A549 treated with ZK216348 at 1 μM for 4 hours (cell line): ENCODE results near the gene TRIM41. TPM values are rescaled to one million over a fixed set of nuclear protein-coding genes. Genes with fewer than 3 reads are reported as not detected.

Experiments
- total RNA-seq: library from RNA; stranded (reverse); fragments of 200-300 nt; extraction: Qiagen RNA extraction; gene quantifications from 5 replicates; pipeline ENCODE4 v1.2.3, GENCODE V29; 2022; ENCODE audit warnings: low read depth

The TRIM41 gene
- total RNA-seq: 18.1 to 29.1 TPM (median 28.4 TPM) in 5 replicates

DNA sequence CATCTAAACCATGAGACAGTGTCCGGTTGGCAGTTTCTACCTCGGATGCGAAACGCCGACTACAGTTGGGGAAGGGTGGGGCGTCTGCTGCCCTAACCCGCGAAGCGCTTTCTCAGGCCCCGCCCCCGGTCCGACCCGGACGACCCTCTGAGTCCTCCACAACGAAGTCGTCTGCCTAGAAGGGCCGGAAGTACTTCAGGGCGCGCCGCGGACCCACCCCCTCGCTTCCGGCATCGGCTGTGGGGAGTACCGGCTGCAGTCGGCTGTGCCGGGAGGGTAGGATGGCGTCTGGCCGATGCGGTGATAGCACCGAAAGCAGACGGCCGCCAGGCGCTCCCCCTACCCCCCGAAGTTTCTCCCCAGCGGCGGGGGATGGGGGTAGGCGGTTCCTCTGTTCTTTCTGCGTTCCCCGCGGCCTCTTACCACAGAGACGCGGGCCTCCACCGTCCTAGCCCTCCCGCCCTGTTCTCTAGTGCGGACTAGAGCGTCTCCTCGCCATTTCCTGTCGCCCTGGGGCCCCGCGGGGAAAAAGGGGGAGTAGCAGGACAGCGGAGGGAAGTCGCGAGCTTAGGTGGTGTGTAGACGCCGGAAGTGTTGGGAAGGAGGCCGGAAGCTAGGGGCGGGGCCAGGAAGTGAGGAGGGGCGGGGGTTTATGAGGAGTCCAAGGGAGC lies at the start of gene TRIM41:
TSS of gene TRIM41 (plus strand) at position 224 of the 671 bp plus-strand sequence. CDS start 719 bp downstream, outside the sequence.

DNA sequence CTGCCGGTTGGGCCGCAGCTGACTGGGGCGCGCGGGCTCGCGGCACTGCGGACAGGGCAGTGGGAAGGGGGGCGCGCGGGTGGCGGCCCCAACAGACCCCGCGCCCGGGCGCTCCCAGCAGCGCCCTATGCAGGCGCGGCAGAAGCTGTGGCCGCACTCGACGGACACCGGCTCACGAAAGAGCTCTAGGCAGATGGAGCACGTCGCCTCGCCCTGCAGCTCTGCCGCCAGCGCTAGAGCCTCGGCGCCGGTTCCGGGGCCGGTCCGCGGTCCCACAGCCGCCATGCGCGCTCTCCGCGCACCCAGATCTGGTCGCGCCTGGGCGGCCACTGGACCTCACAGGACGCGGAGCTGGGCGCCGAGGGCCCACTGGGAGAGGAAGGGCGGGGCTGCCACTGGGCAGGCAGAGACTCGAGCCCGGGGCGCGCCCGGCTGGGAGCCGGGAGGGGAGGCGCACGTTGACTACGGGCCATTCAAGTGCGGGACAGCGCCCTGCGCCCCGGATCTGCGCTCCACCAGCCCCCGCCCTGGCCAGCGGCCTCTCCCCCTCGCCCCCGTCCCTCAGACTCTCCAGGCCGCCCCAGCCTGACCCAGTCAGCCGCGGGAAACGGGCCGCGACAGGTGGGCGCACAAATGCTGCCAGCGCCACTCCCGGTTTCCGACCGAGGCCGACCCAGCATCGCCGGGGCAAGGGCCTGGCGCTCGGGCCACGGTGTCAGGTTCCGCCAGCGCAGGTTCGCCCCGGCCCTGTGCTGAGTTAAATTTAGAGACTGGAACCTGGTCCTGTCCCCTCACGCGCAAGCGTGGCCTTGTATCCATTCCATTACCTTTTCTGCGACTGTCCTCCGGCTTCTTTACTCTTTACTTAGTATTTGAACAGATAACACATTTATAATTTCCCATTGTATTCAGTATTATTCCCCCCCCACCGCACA lies 18.0 kb upstream of the TRIM41 start, which contains the start of gene TRIM7:
TSS of gene TRIM7 (minus strand) at position 371 of the 935 bp plus-strand sequence. CDS start at position 285, 86 bp downstream.

GRCh38 chr5:181243564-181244343 lies 20.7 kb downstream of the TRIM41 start, which contains the start of gene RACK1:
TSS of gene RACK1 (minus strand) at chr5:181243906. CDS start at chr5:181243800, 106 bp downstream.

GRCh38 chr5:181260720-181261319 lies 37.7 kb downstream of the TRIM41 start, which contains the start of gene TRIM52:
TSS of gene TRIM52 (minus strand) at chr5:181261143. CDS start at chr5:181260813, 330 bp downstream.

Other genes with a start within 250 kb of the TRIM41 start
- not detected in 5 replicates for gene BTNL3, start 234.4 kb upstream of the TRIM41 start, total RNA-seq
- 0.53 to 1.5 TPM (median 0.99 TPM) in 5 replicates for gene BTNL9, start 183.0 kb upstream of the TRIM41 start, total RNA-seq
- not detected in 5 replicates for gene OR2V1, start 92.1 kb upstream of the TRIM41 start, total RNA-seq
- gene OR2V2, start 75.7 kb upstream of the TRIM41 start, total RNA-seq: not detected in 5 replicates
- 36.6 to 46.1 TPM (median 43.5 TPM) in 5 replicates for gene TRIM7, start 18.1 kb upstream of the TRIM41 start, total RNA-seq
- gene RACK1, start 20.6 kb downstream of the TRIM41 start, total RNA-seq: 3,202 to 3,645 TPM (median 3,221 TPM) in 5 replicates
- gene TRIM52, start 37.9 kb downstream of the TRIM41 start, total RNA-seq: 5.0 to 7.7 TPM (median 7.0 TPM) in 5 replicates
- gene OR4F3, start 144.0 kb downstream of the TRIM41 start, total RNA-seq: not detected in 5 replicates